ENCODE data around the gene RAPGEF6. TPM values are rescaled to one million over a fixed set of nuclear protein-coding genes. Genes with fewer than 3 reads are reported as not detected.

RAPGEF6 gene
- polyA plus RNA-seq, 1 donor from 2014 or later, result 121 TPM

- no peak overlapping the region for H2AFZ ChIP-seq (ENCODE audit: low read depth, low read length)
- no peak overlapping the region for H3K4me3 ChIP-seq (ENCODE audit: low read length)
- no peaks in the 10 kb centered on the region for H3K9me2 ChIP-seq (ENCODE audit: insufficient read depth, low read length)
- H3F3A ChIP-seq (ENCODE audit: insufficient read depth, low read length, poor library complexity, severe bottlenecking), result no peaks in the 10 kb centered on the region
- TF ChIP-seq CTCF (IDR thresholded peaks at IDR 0.05; ENCODE audit: poor library complexity, severe bottlenecking) (no peak), TAF1 (IDR thresholded peaks at IDR 0.05; ENCODE audit: low read depth) (no peak), REST (IDR thresholded peaks at IDR 0.05; ENCODE audit: borderline replicate concordance) (no peak), EZH2 (IDR thresholded peaks at IDR 0.05; ENCODE audit: borderline replicate concordance, insufficient read depth, low read length, poor library complexity, severe bottlenecking) (no peak), EP300 (conservative IDR thresholded peaks at IDR 0.05; ENCODE audit: poor library complexity, severe bottlenecking) (no peak), RAD21 (conservative IDR thresholded peaks at IDR 0.05) (no peak), SMC3 (conservative IDR thresholded peaks at IDR 0.05; ENCODE audit: poor library complexity) (no peak), MXI1 (conservative IDR thresholded peaks at IDR 0.05; ENCODE audit: poor library complexity, severe bottlenecking) (no peak)
- no peaks in the 10 kb centered on the region for H3K9me3 ChIP-seq (ENCODE audit: low read length)
- no peaks in the 10 kb centered on the region for H3K79me2 ChIP-seq (replicated peaks; ENCODE audit: insufficient read depth, low read length)
- H3K9ac ChIP-seq (ENCODE audit: low read length), result no peak overlapping the region
- no peak overlapping the region for H3K27ac ChIP-seq (ENCODE audit: low read length)
- no peak overlapping the region for H3K4me2 ChIP-seq (ENCODE audit: low read length)
- no peaks in the 10 kb centered on the region for H3K27me3 ChIP-seq (ENCODE audit: insufficient read depth, low read depth, low read length)
- peaks cover 13% of the 10 kb centered on the region for H3K36me3 ChIP-seq (ENCODE audit: insufficient read depth, low read length)
- H4K20me1 ChIP-seq (ENCODE audit: insufficient read depth), result no peaks in the 10 kb centered on the region
These were observed 240.9 kb downstream of the RAPGEF6 start for GRCh38 chr5:131394128-131394527.

- no peak overlapping the region for H3K9ac ChIP-seq (ENCODE audit: low read length)
- H4K20me1 ChIP-seq (ENCODE audit: insufficient read depth), result no peaks in the 10 kb centered on the region
- no peaks in the 10 kb centered on the region for H3K9me2 ChIP-seq (ENCODE audit: insufficient read depth, low read length)
- H3K27ac ChIP-seq (ENCODE audit: low read length), result no peak overlapping the region
- no peaks in the 10 kb centered on the region for H3K79me2 ChIP-seq (replicated peaks; ENCODE audit: insufficient read depth, low read length)
- peaks cover 13% of the 10 kb centered on the region for H3K36me3 ChIP-seq (ENCODE audit: insufficient read depth, low read length)
- H3K4me3 ChIP-seq (ENCODE audit: low read length), result no peak overlapping the region
- H3K9me3 ChIP-seq (ENCODE audit: low read length), result no peaks in the 10 kb centered on the region
- no peak overlapping the region for H2AFZ ChIP-seq (ENCODE audit: low read depth, low read length)
- no peaks in the 10 kb centered on the region for H3F3A ChIP-seq (ENCODE audit: insufficient read depth, low read length, poor library complexity, severe bottlenecking)
- no peak overlapping the region for H3K4me2 ChIP-seq (ENCODE audit: low read length)
- TF ChIP-seq POLR2AphosphoS5 (IDR thresholded peaks at IDR 0.05) (no peak), RAD21 (conservative IDR thresholded peaks at IDR 0.05) (no peak), SMC3 (conservative IDR thresholded peaks at IDR 0.05; ENCODE audit: poor library complexity) (no peak), REST (IDR thresholded peaks at IDR 0.05; ENCODE audit: borderline replicate concordance) (no peak), EP300 (conservative IDR thresholded peaks at IDR 0.05; ENCODE audit: poor library complexity, severe bottlenecking) (no peak), CTCF (IDR thresholded peaks at IDR 0.05; ENCODE audit: poor library complexity, severe bottlenecking) (no peak), MXI1 (conservative IDR thresholded peaks at IDR 0.05; ENCODE audit: poor library complexity, severe bottlenecking) (no peak), TAF1 (IDR thresholded peaks at IDR 0.05; ENCODE audit: low read depth) (no peak), EZH2 (IDR thresholded peaks at IDR 0.05; ENCODE audit: borderline replicate concordance, insufficient read depth, low read length, poor library complexity, severe bottlenecking) (no peak)
- no peaks in the 10 kb centered on the region for H3K27me3 ChIP-seq (ENCODE audit: insufficient read depth, low read depth, low read length)
These were observed 241.5 kb downstream of the RAPGEF6 start for GRCh38 chr5:131393498-131393968.

Measured in neural cell (in vitro differentiated cells).